Liver (tissue), 3 donors: ENCODE results near the gene LIPC.

Source experiments
- EGR1 ChIP-seq, 2 donors: IDR thresholded peaks; 2 replicates each; pipeline ENCODE4 v1.6.1; 2016 to 2018; ENCODE audit warnings: antibody characterized with exemption in 2 of 2, low read depth in 2 of 2
- GABPA ChIP-seq, 2 donors: IDR thresholded peaks in 1 of 2; conservative IDR thresholded peaks in 1 of 2; 2 replicates each; pipeline ENCODE4 v1.6.1; 2016; ENCODE audit warnings: antibody characterized with exemption in 2 of 2, mild to moderate bottlenecking in 1 of 2, moderate library complexity in 1 of 2
- HNF4A ChIP-seq, 2 donors: conservative IDR thresholded peaks; 2 replicates each; pipeline ENCODE4 v1.6.1; 2016; ENCODE audit warnings: antibody characterized with exemption in 2 of 2, mild to moderate bottlenecking in 2 of 2
- HNF4G ChIP-seq: IDR thresholded peaks from 2 replicates; pipeline ENCODE4 v1.6.1; 2016; ENCODE audit warnings: antibody characterized with exemption
- RXRA ChIP-seq, 2 donors: IDR thresholded peaks; 2 replicates each; pipeline ENCODE4 v1.6.1; 2017 to 2018; ENCODE audit warnings: antibody characterized with exemption in 2 of 2, mild to moderate bottlenecking in 1 of 2
- SP1 ChIP-seq: IDR thresholded peaks from 2 replicates; pipeline ENCODE4 v1.6.1; 2018; ENCODE audit warnings: antibody characterized with exemption, mild to moderate bottlenecking
- TAF1 ChIP-seq: conservative IDR thresholded peaks from 2 replicates; pipeline ENCODE4 v1.6.1; 2016; ENCODE audit warnings: antibody characterized with exemption, mild to moderate bottlenecking
- TF ChIP-seq, protein P1 (sequence below): fragments of 150-350 bp; IDR thresholded peaks from 2 replicates; pipeline ENCODE4 v1.5.1; 2017; ENCODE audit warnings: improper control_type of control experiment, low read depth, low read length; ENCODE audit not compliant: missing input control
- TF ChIP-seq, protein P2 (sequence below): IDR thresholded peaks from 2 replicates; pipeline ENCODE4 v1.6.1; 2016; ENCODE audit warnings: antibody characterized with exemption
- donor health status: healthy.
- donor health status: healthy.

DNA sequence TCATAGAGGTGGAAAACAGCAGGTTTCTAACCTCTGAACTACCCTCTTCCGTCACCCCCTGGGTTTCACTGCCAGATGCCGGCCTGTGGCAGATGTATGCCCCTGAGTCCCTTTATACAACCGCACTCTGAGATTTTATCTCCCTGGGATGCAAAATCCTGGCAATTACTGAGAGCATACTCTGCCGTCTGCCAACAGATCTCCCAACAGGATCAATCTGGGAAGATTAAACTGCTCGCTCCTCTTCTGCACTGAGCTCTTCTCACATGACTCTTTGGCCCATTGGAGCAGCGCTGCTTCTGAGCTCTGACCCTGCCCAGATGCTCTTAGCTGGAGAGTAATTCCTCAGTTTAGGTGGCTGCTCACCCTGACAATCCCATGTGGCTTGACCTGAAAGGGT, 133.2 kb downstream of the LIPC start:
- TF ChIP-seq, protein P1, sequence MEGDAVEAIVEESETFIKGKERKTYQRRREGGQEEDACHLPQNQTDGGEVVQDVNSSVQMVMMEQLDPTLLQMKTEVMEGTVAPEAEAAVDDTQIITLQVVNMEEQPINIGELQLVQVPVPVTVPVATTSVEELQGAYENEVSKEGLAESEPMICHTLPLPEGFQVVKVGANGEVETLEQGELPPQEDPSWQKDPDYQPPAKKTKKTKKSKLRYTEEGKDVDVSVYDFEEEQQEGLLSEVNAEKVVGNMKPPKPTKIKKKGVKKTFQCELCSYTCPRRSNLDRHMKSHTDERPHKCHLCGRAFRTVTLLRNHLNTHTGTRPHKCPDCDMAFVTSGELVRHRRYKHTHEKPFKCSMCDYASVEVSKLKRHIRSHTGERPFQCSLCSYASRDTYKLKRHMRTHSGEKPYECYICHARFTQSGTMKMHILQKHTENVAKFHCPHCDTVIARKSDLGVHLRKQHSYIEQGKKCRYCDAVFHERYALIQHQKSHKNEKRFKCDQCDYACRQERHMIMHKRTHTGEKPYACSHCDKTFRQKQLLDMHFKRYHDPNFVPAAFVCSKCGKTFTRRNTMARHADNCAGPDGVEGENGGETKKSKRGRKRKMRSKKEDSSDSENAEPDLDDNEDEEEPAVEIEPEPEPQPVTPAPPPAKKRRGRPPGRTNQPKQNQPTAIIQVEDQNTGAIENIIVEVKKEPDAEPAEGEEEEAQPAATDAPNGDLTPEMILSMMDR, result no peak
- no peak for TF ChIP-seq HNF4G
- no peak for TF ChIP-seq RXRA (IDR thresholded peaks at IDR 0.05)
- no peak for TF ChIP-seq GABPA (IDR thresholded peaks at IDR 0.05 in 1 of 2, conservative IDR thresholded peaks at IDR 0.05 in 1 of 2)
- no peak for TF ChIP-seq SP1
- TF ChIP-seq HNF4A (conservative IDR thresholded peaks at IDR 0.05), result no peak
- TF ChIP-seq TAF1, result no peak
- TF ChIP-seq, protein P2, sequence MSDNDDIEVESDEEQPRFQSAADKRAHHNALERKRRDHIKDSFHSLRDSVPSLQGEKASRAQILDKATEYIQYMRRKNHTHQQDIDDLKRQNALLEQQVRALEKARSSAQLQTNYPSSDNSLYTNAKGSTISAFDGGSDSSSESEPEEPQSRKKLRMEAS, result no peak
- no peak for TF ChIP-seq EGR1 (IDR thresholded peaks at IDR 0.05; ENCODE audit: low read depth in 2 of 2)
